Osteocyte (in vitro differentiated cells): Measurements from ENCODE around the gene ENAH. TPM values are rescaled to one million over a fixed set of nuclear protein-coding genes. Genes with fewer than 3 reads are reported as not detected.

Experiments
- DNase-seq: peaks from one replicate; pipeline ENCODE4 v3.0.0; 2021; ENCODE audit warnings: mixed read lengths; ENCODE audit not compliant: unreplicated experiment; ENCODE audit errors: extremely low spot score
- H3K27ac Mint-ChIP-seq: one replicate; pipeline ENCODE4 v1.8.0; 2021; ENCODE audit warnings: mild to moderate bottlenecking, mixed read lengths; ENCODE audit not compliant: unreplicated experiment
- H3K27me3 Mint-ChIP-seq: one replicate; pipeline ENCODE4 v1.8.0; 2021; ENCODE audit warnings: mixed read lengths; ENCODE audit not compliant: unreplicated experiment
- H3K36me3 Mint-ChIP-seq: one replicate; pipeline ENCODE4 v1.8.0; 2021; ENCODE audit warnings: mixed read lengths; ENCODE audit not compliant: unreplicated experiment
- H3K4me1 Mint-ChIP-seq: one replicate; pipeline ENCODE4 v1.8.0; 2021; ENCODE audit warnings: mixed read lengths; ENCODE audit not compliant: unreplicated experiment
- H3K4me3 Mint-ChIP-seq: one replicate; pipeline ENCODE4 v1.8.0; 2021; ENCODE audit warnings: mild to moderate bottlenecking, moderate library complexity, mixed read lengths; ENCODE audit not compliant: unreplicated experiment
- H3K9me3 Mint-ChIP-seq: one replicate; pipeline ENCODE4 v1.8.0; 2021; ENCODE audit warnings: mixed read lengths; ENCODE audit not compliant: unreplicated experiment
- CTCF ChIP-seq: fragments of 200-600 bp; sonication (generic); IDR thresholded peaks from 2 replicates; pipeline ENCODE4 v1.5.0; 2021; ENCODE audit warnings: antibody characterized with exemption, mild to moderate bottlenecking, moderate library complexity
- total RNA-seq: library from RNA; stranded (reverse); gene quantifications from 2 replicates; pipeline ENCODE4 v1.2.1, GENCODE V29; 2021

ENAH gene
- total RNA-seq, 1 donor from 2014 or later, result 232 TPM

GRCh38 chr1:225534135-225534534 is 118.8 kb downstream of the ENAH start:
- no peak for DNase-seq
- Mint-ChIP-seq H3K9me3 (no peaks in the 10 kb centered on the region), H3K36me3 (no peaks in the 10 kb centered on the region), H3K27me3 (no peaks in the 10 kb centered on the region), H3K4me1 (peaks cover 32% of the 10 kb centered on the region), H3K27ac (no peak overlapping the region), H3K4me3 (no peak overlapping the region)
- no peak for TF ChIP-seq CTCF

GRCh38 chr1:225533238-225533637 is 119.7 kb downstream of the ENAH start:
- Mint-ChIP-seq H3K27ac (peak overlapping the region; percentile 32), H3K9me3 (no peaks in the 10 kb centered on the region), H3K4me1 (peaks cover 30% of the 10 kb centered on the region), H3K4me3 (no peak overlapping the region), H3K27me3 (no peaks in the 10 kb centered on the region), H3K36me3 (no peaks in the 10 kb centered on the region)
- no peak for DNase-seq
- no peak for TF ChIP-seq CTCF

DNA sequence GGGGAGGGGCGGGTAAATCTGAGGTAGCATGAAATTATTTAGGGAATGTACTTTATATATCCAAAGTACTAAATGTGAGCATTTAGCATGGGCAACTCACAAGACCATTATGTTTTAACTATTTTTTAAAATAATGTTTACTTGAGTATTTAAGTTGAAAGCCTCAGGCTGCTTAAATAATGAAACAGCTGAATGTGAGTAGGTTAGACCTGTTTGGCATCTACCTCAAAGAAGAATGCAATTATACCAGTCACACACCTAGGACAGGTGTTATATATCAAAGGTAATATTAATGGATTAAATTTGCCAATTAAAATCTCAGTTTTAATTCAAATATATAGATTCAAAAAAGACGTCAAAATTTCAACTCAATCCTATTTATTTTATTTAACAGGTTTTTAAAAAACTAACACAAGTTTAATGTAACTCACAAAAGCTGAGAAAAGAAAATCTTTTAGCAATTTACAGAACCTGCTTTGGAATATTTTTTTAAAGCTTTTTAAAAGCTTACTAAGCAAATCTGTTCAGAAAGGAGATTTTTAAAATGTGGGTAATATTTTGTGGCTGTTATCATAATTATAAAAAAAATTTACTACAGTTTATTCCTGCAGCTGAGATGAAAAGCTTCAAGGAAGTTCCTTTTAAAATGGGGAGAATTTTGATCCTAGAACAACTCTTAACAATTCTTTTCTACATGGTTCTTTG is 120.5 kb downstream of the ENAH start:
- H3K9me3 Mint-ChIP-seq, result no peaks in the 10 kb centered on the region
- H3K27me3 Mint-ChIP-seq, result no peaks in the 10 kb centered on the region
- H3K36me3 Mint-ChIP-seq, result no peaks in the 10 kb centered on the region
- no peak overlapping the region for H3K4me3 Mint-ChIP-seq
- peaks cover 30% of the 10 kb centered on the region for H3K4me1 Mint-ChIP-seq
- H3K27ac Mint-ChIP-seq, result peak overlapping the region; percentile 39
- no peak for TF ChIP-seq CTCF
- DNase-seq, result no peak

GRCh38 chr1:225529726-225530125 is 123.2 kb downstream of the ENAH start:
- H3K4me1 Mint-ChIP-seq, result peaks cover 30% of the 10 kb centered on the region
- no peak overlapping the region for H3K27ac Mint-ChIP-seq
- no peak for DNase-seq
- H3K4me3 Mint-ChIP-seq, result no peak overlapping the region
- no peaks in the 10 kb centered on the region for H3K27me3 Mint-ChIP-seq
- no peaks in the 10 kb centered on the region for H3K9me3 Mint-ChIP-seq
- TF ChIP-seq CTCF, result no peak
- peaks cover 10% of the 10 kb centered on the region for H3K36me3 Mint-ChIP-seq

DNA sequence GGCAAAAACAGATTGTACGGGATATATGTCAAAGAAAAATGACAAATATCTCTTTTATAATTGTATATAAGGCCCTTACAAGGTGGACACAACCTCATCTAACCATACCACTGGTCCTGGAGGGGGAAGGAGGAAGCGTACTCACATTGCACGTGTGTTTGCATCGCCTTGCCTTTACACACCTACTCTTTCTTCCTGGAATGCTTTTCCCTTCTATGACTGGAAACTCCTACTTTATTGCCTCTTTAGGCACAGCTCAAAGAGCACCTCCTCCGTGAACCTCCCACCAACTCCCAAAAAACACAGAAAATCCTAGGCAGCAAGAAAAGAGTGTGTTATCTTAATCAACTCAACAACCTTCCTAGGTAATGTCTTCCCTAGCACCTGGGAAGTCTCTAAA is 125.3 kb downstream of the ENAH start:
- peaks cover 16% of the 10 kb centered on the region for H3K4me1 Mint-ChIP-seq
- no peak for TF ChIP-seq CTCF
- H3K36me3 Mint-ChIP-seq, result peaks cover 10% of the 10 kb centered on the region
- H3K4me3 Mint-ChIP-seq, result no peak overlapping the region
- H3K27ac Mint-ChIP-seq, result no peak overlapping the region
- DNase-seq, result no peak
- H3K9me3 Mint-ChIP-seq, result no peaks in the 10 kb centered on the region
- no peaks in the 10 kb centered on the region for H3K27me3 Mint-ChIP-seq
